ENCODE measurements around the gene ST7L. TPM values are rescaled to one million over a fixed set of nuclear protein-coding genes. Genes with fewer than 3 reads are reported as not detected.

ST7L gene
- total and polyA plus RNA-seq, 9 of the 15 experiments (the other 6 are each of a cell fraction or from before 2014, with no cell fraction given), result 9.0 to 32.5 (median 26.6) TPM

GRCh38 chr1:112619518-112620376 lies 806 bp upstream of the ST7L start, which contains the start of gene CAPZA1 (continued):
- TF ChIP-seq HMG20A (CRISPR knock-in tag; conservative IDR thresholded peaks at IDR 0.05) (no peak), ARID2 (IDR thresholded peaks at IDR 0.05) (no peak), SRSF9 (IDR thresholded peaks at IDR 0.05; ENCODE audit: borderline replicate concordance, low read depth, low read length) (no peak), ZNF609 (CRISPR knock-in tag; IDR thresholded peaks at IDR 0.05; ENCODE audit: borderline replicate concordance) (no peak; the same call in 1 of the 2 replicates), LCOR (CRISPR knock-in tag; IDR thresholded peaks at IDR 0.05) (peak; percentile 21; the same call in 1 of the 2 replicates), SRSF7 (optimal IDR thresholded peaks at IDR 0.05; ENCODE audit: low read depth, low read length) (no peak), CC2D1A (IDR thresholded peaks at IDR 0.05) (0 out of 2 replicates have a peak, but pooled peaks have one; percentile 15), IRF2 (CRISPR knock-in tag; IDR thresholded peaks at IDR 0.05) (no peak), COPS2 (conservative IDR thresholded peaks at IDR 0.05) (no peak)
- TF ChIP-seq, protein P1, sequence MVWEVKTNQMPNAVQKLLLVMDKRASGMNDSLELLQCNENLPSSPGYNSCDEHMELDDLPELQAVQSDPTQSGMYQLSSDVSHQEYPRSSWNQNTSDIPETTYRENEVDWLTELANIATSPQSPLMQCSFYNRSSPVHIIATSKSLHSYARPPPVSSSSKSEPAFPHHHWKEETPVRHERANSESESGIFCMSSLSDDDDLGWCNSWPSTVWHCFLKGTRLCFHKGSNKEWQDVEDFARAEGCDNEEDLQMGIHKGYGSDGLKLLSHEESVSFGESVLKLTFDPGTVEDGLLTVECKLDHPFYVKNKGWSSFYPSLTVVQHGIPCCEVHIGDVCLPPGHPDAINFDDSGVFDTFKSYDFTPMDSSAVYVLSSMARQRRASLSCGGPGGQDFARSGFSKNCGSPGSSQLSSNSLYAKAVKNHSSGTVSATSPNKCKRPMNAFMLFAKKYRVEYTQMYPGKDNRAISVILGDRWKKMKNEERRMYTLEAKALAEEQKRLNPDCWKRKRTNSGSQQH (CRISPR knock-in tag; IDR thresholded peaks at IDR 0.05), result peak; percentile 69; the same call in 1 of the 2 replicates
- TF ChIP-seq, protein P2, sequence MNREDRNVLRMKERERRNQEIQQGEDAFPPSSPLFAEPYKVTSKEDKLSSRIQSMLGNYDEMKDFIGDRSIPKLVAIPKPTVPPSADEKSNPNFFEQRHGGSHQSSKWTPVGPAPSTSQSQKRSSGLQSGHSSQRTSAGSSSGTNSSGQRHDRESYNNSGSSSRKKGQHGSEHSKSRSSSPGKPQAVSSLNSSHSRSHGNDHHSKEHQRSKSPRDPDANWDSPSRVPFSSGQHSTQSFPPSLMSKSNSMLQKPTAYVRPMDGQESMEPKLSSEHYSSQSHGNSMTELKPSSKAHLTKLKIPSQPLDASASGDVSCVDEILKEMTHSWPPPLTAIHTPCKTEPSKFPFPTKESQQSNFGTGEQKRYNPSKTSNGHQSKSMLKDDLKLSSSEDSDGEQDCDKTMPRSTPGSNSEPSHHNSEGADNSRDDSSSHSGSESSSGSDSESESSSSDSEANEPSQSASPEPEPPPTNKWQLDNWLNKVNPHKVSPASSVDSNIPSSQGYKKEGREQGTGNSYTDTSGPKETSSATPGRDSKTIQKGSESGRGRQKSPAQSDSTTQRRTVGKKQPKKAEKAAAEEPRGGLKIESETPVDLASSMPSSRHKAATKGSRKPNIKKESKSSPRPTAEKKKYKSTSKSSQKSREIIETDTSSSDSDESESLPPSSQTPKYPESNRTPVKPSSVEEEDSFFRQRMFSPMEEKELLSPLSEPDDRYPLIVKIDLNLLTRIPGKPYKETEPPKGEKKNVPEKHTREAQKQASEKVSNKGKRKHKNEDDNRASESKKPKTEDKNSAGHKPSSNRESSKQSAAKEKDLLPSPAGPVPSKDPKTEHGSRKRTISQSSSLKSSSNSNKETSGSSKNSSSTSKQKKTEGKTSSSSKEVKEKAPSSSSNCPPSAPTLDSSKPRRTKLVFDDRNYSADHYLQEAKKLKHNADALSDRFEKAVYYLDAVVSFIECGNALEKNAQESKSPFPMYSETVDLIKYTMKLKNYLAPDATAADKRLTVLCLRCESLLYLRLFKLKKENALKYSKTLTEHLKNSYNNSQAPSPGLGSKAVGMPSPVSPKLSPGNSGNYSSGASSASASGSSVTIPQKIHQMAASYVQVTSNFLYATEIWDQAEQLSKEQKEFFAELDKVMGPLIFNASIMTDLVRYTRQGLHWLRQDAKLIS (CRISPR knock-in tag; IDR thresholded peaks at IDR 0.05), result peak; percentile 47; the same call in 1 of the 2 replicates

Data from K562 (cell line).